Effector CD8-positive, alpha-beta T cell (primary cell): Measurements from ENCODE around the gene TBC1D2.
"Not testable (repeated sequence)": the region's sequence is repeated elsewhere in the genome, so short reads cannot be mapped to it uniquely, and the experiment has no call there.

ENCODE experiments used
- DNase-seq: peaks from one replicate; lab custom pipeline; 2025; lab: John Stamatoyannopoulos, UW

TBC1D2 gene

GRCh38 chr9:98191671-98192502 lies 63.6 kb downstream of the TBC1D2 start:
- DNase-seq: peak; percentile 11

GRCh38 chr9:98191181-98191608 lies 64.3 kb downstream of the TBC1D2 start:
- no peak for DNase-seq

- DNase-seq: no peak
Observed at GRCh38 chr9:98190757-98191105, 64.7 kb downstream of the TBC1D2 start.

- no peak for DNase-seq
Observed at GRCh38 chr9:98189412-98189811, 66.0 kb downstream of the TBC1D2 start.

GRCh38 chr9:98187926-98188325 lies 67.5 kb downstream of the TBC1D2 start:
- DNase-seq: no peak

GRCh38 chr9:98186236-98186635 lies 69.2 kb downstream of the TBC1D2 start:
- no peak for DNase-seq

GRCh38 chr9:98185611-98186171 lies 69.8 kb downstream of the TBC1D2 start:
- DNase-seq: no peak

GRCh38 chr9:98185021-98185567 lies 70.4 kb downstream of the TBC1D2 start:
- no peak for DNase-seq

GRCh38 chr9:98184326-98184725 lies 71.1 kb downstream of the TBC1D2 start:
- DNase-seq: no peak

- DNase-seq: no peak
Observed at GRCh38 chr9:98182889-98183599, 72.4 kb downstream of the TBC1D2 start.

- DNase-seq: no peak
Observed at GRCh38 chr9:98182069-98182820, 73.2 kb downstream of the TBC1D2 start.

- DNase-seq: no peak
Observed at GRCh38 chr9:98181746-98182068, 73.7 kb downstream of the TBC1D2 start.

GRCh38 chr9:98180996-98181395 lies 74.5 kb downstream of the TBC1D2 start:
- no peak for DNase-seq

- DNase-seq: no peak
Observed at GRCh38 chr9:98178874-98179850, 76.3 kb downstream of the TBC1D2 start.

GRCh38 chr9:98176391-98177259 lies 78.8 kb downstream of the TBC1D2 start:
- DNase-seq: no peak

- no peak for DNase-seq
Observed at GRCh38 chr9:98175762-98176161, 79.7 kb downstream of the TBC1D2 start.

- no peak for DNase-seq
Observed at GRCh38 chr9:98175028-98175569, 80.3 kb downstream of the TBC1D2 start.

GRCh38 chr9:98174502-98174918 lies 80.9 kb downstream of the TBC1D2 start:
- not testable (repeated sequence) for DNase-seq

- DNase-seq: no peak
Observed at GRCh38 chr9:98173181-98173580, 82.3 kb downstream of the TBC1D2 start.

- DNase-seq: no peak
Observed at GRCh38 chr9:98172604-98173003, 82.8 kb downstream of the TBC1D2 start.
